Rectal smooth muscle tissue (tissue), 1 donor: ENCODE measurements around the gene GUCY1A2.
"Not testable (repeated sequence)": the region's sequence is repeated elsewhere in the genome, so short reads cannot be mapped to it uniquely, and the experiment has no call there.

ENCODE experiments used
- H3K27ac ChIP-seq: one replicate; pipeline ENCODE4 v1.7.0; 2013; ENCODE audit warnings: low read depth, low read length, inconsistent platforms
- H3K27me3 ChIP-seq: one replicate; pipeline ENCODE4 v1.7.0; 2013; ENCODE audit warnings: low read length; ENCODE audit not compliant: control insufficient read depth, insufficient read depth
- H3K36me3 ChIP-seq: one replicate; pipeline ENCODE4 v1.7.0; 2013; ENCODE audit warnings: low read length; ENCODE audit not compliant: control insufficient read depth, insufficient read depth
- H3K4me1 ChIP-seq: one replicate; pipeline ENCODE4 v1.7.0; 2013; ENCODE audit warnings: low read length; ENCODE audit not compliant: control insufficient read depth, insufficient read depth
- H3K4me3 ChIP-seq: one replicate; pipeline ENCODE4 v1.7.0; 2013; ENCODE audit warnings: low read length
- H3K9ac ChIP-seq: one replicate; pipeline ENCODE4 v1.7.0; 2013; ENCODE audit warnings: low read length

GUCY1A2 gene

GRCh38 chr11:106848526-106848925 is 169.8 kb downstream of the GUCY1A2 start:
- Histone ChIP-seq H3K27me3 (no peaks in the 10 kb centered on the region), H3K36me3 (no peaks in the 10 kb centered on the region), H3K9ac (no peak overlapping the region), H3K4me1 (no peaks in the 10 kb centered on the region), H3K4me3 (no peak overlapping the region), H3K27ac (no peak overlapping the region)

DNA sequence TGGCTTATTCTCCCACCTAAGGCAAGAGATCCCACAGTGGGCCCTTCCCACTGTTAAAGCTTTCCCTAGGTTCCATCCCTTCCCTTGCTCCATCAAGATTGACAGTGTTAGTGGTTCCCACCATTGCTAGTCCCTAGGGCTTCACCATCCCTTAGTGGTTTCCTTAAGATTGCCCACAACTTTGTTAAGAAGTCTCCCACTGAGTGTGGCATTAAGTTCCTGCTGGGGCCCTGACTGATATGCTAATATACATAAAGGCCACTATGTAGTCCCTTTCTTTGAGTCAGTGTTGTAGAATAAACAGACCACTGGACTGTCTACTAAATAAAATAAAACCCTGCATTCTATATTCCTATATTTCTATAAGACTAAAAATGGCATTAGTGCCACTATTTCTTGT is 176.1 kb downstream of the GUCY1A2 start:
- no peaks in the 10 kb centered on the region for H3K4me1 ChIP-seq
- H3K27me3 ChIP-seq: no peaks in the 10 kb centered on the region
- H3K4me3 ChIP-seq: no peak overlapping the region
- H3K36me3 ChIP-seq: no peaks in the 10 kb centered on the region
- H3K9ac ChIP-seq: no peak overlapping the region
- no peak overlapping the region for H3K27ac ChIP-seq

DNA sequence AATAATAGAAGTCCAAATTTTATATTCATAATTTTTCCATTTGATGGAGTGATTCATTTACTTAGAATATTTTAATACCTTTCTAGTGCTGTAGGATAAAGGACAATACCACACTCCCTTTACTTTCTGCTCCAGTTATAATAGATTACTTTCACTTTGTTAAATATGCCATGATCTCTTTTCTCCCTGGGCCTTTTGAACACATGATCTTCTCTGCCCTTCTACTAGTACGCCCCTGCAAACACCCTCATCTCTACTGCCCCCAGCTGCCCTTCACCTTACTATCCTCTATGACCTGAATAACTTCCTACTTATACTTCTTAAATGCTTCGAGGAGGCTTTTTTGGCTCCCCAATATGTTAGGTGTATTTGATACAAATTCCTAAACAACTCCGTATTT is 177.3 kb downstream of the GUCY1A2 start:
- Histone ChIP-seq H3K27me3 (no peaks in the 10 kb centered on the region), H3K27ac (no peak overlapping the region), H3K9ac (no peak overlapping the region), H3K36me3 (no peaks in the 10 kb centered on the region), H3K4me3 (no peak overlapping the region), H3K4me1 (no peaks in the 10 kb centered on the region)

DNA sequence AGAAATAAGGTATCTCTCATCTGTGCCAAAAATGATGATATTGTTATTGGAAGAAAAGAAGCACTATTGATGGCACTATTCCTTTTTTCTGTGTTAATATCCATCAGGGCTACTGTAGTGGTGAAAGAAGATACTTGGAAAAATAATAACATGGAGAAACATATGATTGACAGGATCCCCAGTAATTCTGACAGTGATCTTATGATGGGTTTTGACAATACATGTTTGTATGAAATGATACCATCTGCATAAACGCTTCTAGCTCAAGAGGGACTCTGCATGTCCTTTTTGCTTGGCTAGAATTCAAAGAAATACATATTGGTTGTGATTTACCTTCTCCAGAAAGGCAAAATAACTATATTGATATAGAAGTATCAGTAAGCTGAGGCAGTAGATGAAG is 178.1 kb downstream of the GUCY1A2 start:
- H3K27me3 ChIP-seq: no peaks in the 10 kb centered on the region
- no peak overlapping the region for H3K4me3 ChIP-seq
- no peak overlapping the region for H3K9ac ChIP-seq
- no peaks in the 10 kb centered on the region for H3K4me1 ChIP-seq
- H3K27ac ChIP-seq: no peak overlapping the region
- no peaks in the 10 kb centered on the region for H3K36me3 ChIP-seq

DNA sequence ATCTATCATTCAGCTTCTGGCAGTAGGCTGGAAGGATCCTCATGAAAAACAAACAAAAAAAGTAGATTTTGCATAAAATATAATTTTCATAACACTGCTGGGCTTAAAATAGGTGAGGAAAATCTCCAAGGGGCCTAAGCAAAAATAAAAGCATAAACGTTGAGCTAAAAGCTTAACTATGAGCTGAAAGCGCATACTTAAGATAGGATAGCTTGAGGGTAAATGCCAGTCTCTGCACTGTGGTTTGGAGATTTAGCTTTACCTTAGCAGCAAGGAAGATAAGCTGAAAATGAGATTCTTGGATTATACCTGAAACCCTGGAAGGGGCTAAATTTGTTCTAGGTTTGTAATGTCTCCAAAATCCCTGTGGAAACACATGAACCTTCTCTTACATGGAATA is 183.7 kb downstream of the GUCY1A2 start:
- no peaks in the 10 kb centered on the region for H3K36me3 ChIP-seq
- H3K4me1 ChIP-seq: no peaks in the 10 kb centered on the region
- no peak overlapping the region for H3K27ac ChIP-seq
- H3K4me3 ChIP-seq: no peak overlapping the region
- H3K9ac ChIP-seq: no peak overlapping the region
- H3K27me3 ChIP-seq: no peaks in the 10 kb centered on the region

GRCh38 chr11:106828976-106829375 is 189.3 kb downstream of the GUCY1A2 start:
- H3K4me3 ChIP-seq: no peak overlapping the region
- H3K9ac ChIP-seq: no peak overlapping the region
- H3K36me3 ChIP-seq: no peaks in the 10 kb centered on the region
- H3K27me3 ChIP-seq: no peaks in the 10 kb centered on the region
- no peak overlapping the region for H3K27ac ChIP-seq
- H3K4me1 ChIP-seq: no peaks in the 10 kb centered on the region

- Histone ChIP-seq H3K27me3 (no peaks in the 10 kb centered on the region), H3K4me1 (no peaks in the 10 kb centered on the region), H3K27ac (no peak overlapping the region), H3K9ac (no peak overlapping the region), H3K4me3 (no peak overlapping the region), H3K36me3 (no peaks in the 10 kb centered on the region)
Observed at GRCh38 chr11:106828576-106828975, 189.7 kb downstream of the GUCY1A2 start.

DNA sequence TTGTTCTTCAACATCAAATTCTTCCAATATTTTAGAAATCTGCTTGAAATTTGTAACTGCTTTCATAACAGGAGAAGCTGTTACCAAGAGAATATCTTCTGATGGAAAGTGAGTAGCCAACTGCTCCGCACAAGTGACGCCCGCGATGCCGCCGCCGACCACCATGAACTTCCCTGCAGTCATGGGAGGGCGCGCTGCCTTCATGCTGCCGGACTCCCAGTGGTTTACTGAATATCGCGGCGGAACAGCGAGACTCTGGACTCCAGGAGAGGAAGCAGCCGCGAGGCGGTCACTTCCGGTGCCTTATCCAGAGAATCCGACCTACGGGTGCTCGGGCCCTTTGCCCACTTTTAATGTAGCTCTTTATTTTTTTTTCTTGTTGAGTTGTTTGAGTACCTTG is 190.6 kb downstream of the GUCY1A2 start:
- H3K9ac ChIP-seq: no peak overlapping the region
- H3K27me3 ChIP-seq: no peaks in the 10 kb centered on the region
- H3K36me3 ChIP-seq: no peaks in the 10 kb centered on the region
- no peak overlapping the region for H3K27ac ChIP-seq
- H3K4me1 ChIP-seq: no peaks in the 10 kb centered on the region
- H3K4me3 ChIP-seq: no peak overlapping the region

- H3K4me1 ChIP-seq, H3K4me3 ChIP-seq, H3K27ac ChIP-seq, H3K27me3 ChIP-seq, H3K9ac ChIP-seq, H3K36me3 ChIP-seq: not testable (repeated sequence)
Observed at GRCh38 chr11:106826558-106826957, 191.7 kb downstream of the GUCY1A2 start.

DNA sequence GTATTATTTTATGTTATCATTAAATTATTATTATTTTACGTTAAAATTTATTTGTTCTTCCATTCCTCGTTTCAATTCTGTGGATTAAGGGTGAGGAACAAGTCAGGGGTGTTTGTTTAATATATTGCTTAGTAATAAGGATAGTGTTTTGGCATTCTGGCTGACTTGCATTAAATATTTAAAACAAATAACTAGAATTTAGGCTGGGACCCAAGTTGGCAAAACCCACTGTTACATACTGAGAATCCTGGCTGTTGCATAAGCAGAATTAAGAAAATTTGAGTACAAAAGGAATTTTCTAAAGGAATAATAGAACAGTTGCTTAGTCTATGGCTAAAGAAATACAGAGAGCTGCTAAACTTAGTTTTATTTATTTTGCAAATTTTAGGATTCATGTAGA is 196.4 kb downstream of the GUCY1A2 start:
- no peak overlapping the region for H3K4me3 ChIP-seq
- no peaks in the 10 kb centered on the region for H3K36me3 ChIP-seq
- no peak overlapping the region for H3K9ac ChIP-seq
- H3K27ac ChIP-seq: no peak overlapping the region
- H3K27me3 ChIP-seq: no peaks in the 10 kb centered on the region
- no peaks in the 10 kb centered on the region for H3K4me1 ChIP-seq

DNA sequence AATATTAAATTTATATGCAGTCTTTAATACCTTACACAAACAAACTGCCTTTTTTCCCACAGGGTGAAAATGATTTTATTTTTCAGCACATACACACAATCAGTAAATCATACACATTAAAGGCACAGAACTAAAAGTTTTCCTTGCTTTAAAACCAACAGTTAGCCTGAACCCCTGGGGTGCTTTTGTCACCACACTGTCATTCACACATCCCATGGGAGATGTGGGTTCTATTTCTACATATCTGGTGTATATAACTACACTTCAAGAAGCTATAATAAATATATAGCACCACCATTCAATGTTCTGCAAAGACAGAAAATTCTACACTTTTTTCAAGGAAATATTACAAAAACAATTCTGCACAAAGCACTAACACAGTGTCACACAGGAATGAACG is 197.0 kb downstream of the GUCY1A2 start:
- H3K4me3 ChIP-seq: no peak overlapping the region
- H3K27me3 ChIP-seq: no peaks in the 10 kb centered on the region
- no peak overlapping the region for H3K9ac ChIP-seq
- no peaks in the 10 kb centered on the region for H3K36me3 ChIP-seq
- no peaks in the 10 kb centered on the region for H3K4me1 ChIP-seq
- no peak overlapping the region for H3K27ac ChIP-seq

DNA sequence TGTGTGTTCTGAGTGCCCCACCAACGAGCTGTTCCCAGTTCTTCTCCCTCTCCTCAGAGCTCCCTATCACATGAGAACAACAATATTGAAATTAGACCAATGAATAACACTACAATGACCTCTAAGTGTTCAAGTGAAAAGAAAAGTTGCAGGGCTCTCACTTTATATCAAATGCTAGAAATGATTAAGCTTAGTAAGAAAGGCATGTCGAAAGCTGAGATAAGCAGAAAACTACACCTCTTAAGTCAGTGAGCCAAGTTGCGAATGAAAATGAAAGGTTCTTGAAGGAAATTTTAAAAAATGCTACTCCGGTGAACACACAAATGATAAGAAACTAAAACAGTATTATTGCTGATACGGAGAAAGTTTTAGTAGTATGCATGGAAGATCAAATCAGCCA is 199.8 kb downstream of the GUCY1A2 start:
- H3K9ac ChIP-seq: no peak overlapping the region
- no peak overlapping the region for H3K27ac ChIP-seq
- H3K4me1 ChIP-seq: no peaks in the 10 kb centered on the region
- H3K27me3 ChIP-seq: no peaks in the 10 kb centered on the region
- H3K4me3 ChIP-seq: no peak overlapping the region
- H3K36me3 ChIP-seq: no peaks in the 10 kb centered on the region

GRCh38 chr11:106815209-106815608 is 203.1 kb downstream of the GUCY1A2 start:
- Histone ChIP-seq H3K4me1 (no peaks in the 10 kb centered on the region), H3K9ac (no peak overlapping the region), H3K27me3 (no peaks in the 10 kb centered on the region), H3K27ac (no peak overlapping the region), H3K4me3 (no peak overlapping the region), H3K36me3 (no peaks in the 10 kb centered on the region)

GRCh38 chr11:106813806-106814205 is 204.5 kb downstream of the GUCY1A2 start:
- Histone ChIP-seq H3K4me3 (no peak overlapping the region), H3K4me1 (no peaks in the 10 kb centered on the region), H3K9ac (no peak overlapping the region), H3K27ac (no peak overlapping the region), H3K27me3 (no peaks in the 10 kb centered on the region), H3K36me3 (no peaks in the 10 kb centered on the region)
